HG03457 (cell line): Measurements from ENCODE around the gene GLIPR2.

ENCODE experiments used
- ATAC-seq: cut with Tn5 transposase; IDR thresholded peaks from one replicate; pipeline ENCODE4 v1.9.1; 2021; ENCODE audit warnings: moderate number of reproducible peaks; ENCODE audit not compliant: unreplicated experiment

GLIPR2 gene

GRCh38 chr9:36191290-36191645 lies 54.7 kb downstream of the GLIPR2 start:
- ATAC-seq = peak; percentile 2

- ATAC-seq = no peak
These were observed 55.2 kb downstream of the GLIPR2 start for GRCh38 chr9:36191686-36192085.

- no peak for ATAC-seq
These were observed 55.7 kb downstream of the GLIPR2 start for GRCh38 chr9:36192196-36192595.

GRCh38 chr9:36193023-36193422 lies 56.5 kb downstream of the GLIPR2 start:
- no peak for ATAC-seq

GRCh38 chr9:36194326-36195000 lies 57.9 kb downstream of the GLIPR2 start:
- no peak for ATAC-seq

- ATAC-seq = no peak
These were observed 68.5 kb downstream of the GLIPR2 start for GRCh38 chr9:36204906-36205547.

- no peak for ATAC-seq
These were observed 70.5 kb downstream of the GLIPR2 start for GRCh38 chr9:36207016-36207415.

- no peak for ATAC-seq
These were observed 71.0 kb downstream of the GLIPR2 start for GRCh38 chr9:36207546-36208012.

GRCh38 chr9:36208521-36209253 lies 72.2 kb downstream of the GLIPR2 start:
- no peak for ATAC-seq

GRCh38 chr9:36210722-36211121 lies 74.2 kb downstream of the GLIPR2 start:
- no peak for ATAC-seq

GRCh38 chr9:36211510-36211909 lies 75.0 kb downstream of the GLIPR2 start:
- ATAC-seq = no peak

GRCh38 chr9:36213387-36213786 lies 76.9 kb downstream of the GLIPR2 start:
- ATAC-seq = no peak
